GM12874 (cell line): ENCODE results near the gene HRH4.

Source experiments
- TF ChIP-seq, protein P1 (sequence below): IDR thresholded peaks from 2 replicates; pipeline ENCODE4 v1.5.1; 2011; ENCODE audit warnings: low read depth, mild to moderate bottlenecking, control low read depth, low read length, moderate library complexity; ENCODE audit not compliant: insufficient read depth

Gene HRH4

GRCh38 chr18:24465486-24465885, 5.0 kb downstream of the HRH4 start:
- TF ChIP-seq, protein P1, sequence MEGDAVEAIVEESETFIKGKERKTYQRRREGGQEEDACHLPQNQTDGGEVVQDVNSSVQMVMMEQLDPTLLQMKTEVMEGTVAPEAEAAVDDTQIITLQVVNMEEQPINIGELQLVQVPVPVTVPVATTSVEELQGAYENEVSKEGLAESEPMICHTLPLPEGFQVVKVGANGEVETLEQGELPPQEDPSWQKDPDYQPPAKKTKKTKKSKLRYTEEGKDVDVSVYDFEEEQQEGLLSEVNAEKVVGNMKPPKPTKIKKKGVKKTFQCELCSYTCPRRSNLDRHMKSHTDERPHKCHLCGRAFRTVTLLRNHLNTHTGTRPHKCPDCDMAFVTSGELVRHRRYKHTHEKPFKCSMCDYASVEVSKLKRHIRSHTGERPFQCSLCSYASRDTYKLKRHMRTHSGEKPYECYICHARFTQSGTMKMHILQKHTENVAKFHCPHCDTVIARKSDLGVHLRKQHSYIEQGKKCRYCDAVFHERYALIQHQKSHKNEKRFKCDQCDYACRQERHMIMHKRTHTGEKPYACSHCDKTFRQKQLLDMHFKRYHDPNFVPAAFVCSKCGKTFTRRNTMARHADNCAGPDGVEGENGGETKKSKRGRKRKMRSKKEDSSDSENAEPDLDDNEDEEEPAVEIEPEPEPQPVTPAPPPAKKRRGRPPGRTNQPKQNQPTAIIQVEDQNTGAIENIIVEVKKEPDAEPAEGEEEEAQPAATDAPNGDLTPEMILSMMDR: no peak

- TF ChIP-seq, protein P1: no peak
These were observed 6.3 kb downstream of the HRH4 start for GRCh38 chr18:24466771-24467170.

DNA sequence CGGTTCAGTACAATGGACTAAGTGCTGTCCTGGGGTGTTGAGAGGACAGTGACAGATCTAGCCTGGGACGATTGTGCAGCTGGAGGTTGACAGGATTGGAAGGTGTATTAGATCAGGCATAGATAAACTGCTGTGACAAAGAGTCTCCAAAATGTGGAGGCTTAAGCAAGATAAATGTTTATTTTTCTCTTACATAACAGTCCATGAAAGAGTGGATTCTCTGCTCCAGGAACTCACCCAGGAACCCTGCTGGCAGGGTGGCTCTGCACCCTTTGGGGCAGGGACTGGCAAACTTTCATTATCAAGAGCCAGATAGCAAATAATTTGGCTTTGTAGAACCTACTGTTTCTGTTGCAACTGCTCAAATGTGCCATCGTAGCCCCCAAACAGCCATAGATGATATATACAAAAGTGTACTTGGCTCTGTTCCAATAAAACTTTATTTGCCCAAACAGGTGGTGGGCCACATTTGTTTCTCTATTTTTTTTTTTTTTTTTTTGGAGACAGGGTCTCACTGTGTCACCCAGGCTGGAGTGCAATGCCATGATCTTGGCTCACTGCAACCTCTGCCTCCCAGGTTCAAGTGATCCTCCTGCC, 9.7 kb downstream of the HRH4 start:
- TF ChIP-seq, protein P1: no peak

GRCh38 chr18:24470805-24471204, 10.4 kb downstream of the HRH4 start:
- TF ChIP-seq, protein P1: no peak

GRCh38 chr18:24472591-24472990, 12.2 kb downstream of the HRH4 start:
- TF ChIP-seq, protein P1: no peak

GRCh38 chr18:24474406-24474805, 14.0 kb downstream of the HRH4 start:
- TF ChIP-seq, protein P1: no peak

- TF ChIP-seq, protein P1: no peak
These were observed 15.6 kb downstream of the HRH4 start for GRCh38 chr18:24475926-24476589.
